NOMO-1 treated with dmso at 0.1 percent for 144 hours (cell line): ENCODE results near the gene MINPP1.

Experiments used
- DNase-seq: peaks from one replicate; lab custom pipeline; 2025; ENCODE audit not compliant: unreplicated experiment; lab: John Stamatoyannopoulos, UW

MINPP1 gene

GRCh38 chr10:87519582-87519981 is 14.9 kb downstream of the MINPP1 start:
- DNase-seq: no peak

- DNase-seq: no peak
Measured at GRCh38 chr10:87523731-87524130, 19.0 kb downstream of the MINPP1 start.

GRCh38 chr10:87524296-87524695 is 19.6 kb downstream of the MINPP1 start:
- DNase-seq: no peak

- DNase-seq: no peak
Measured at GRCh38 chr10:87531908-87532622, 27.4 kb downstream of the MINPP1 start.

- DNase-seq: no peak
Measured at GRCh38 chr10:87532696-87533095, 28.0 kb downstream of the MINPP1 start.

GRCh38 chr10:87534173-87534858 is 29.6 kb downstream of the MINPP1 start:
- DNase-seq: no peak

- DNase-seq: no peak
Measured at GRCh38 chr10:87538092-87539015, 33.7 kb downstream of the MINPP1 start.

- no peak for DNase-seq
Measured at GRCh38 chr10:87541114-87541513, 36.4 kb downstream of the MINPP1 start.

GRCh38 chr10:87544721-87545120 is 40.0 kb downstream of the MINPP1 start:
- DNase-seq: no peak

GRCh38 chr10:87545783-87546182 is 41.1 kb downstream of the MINPP1 start:
- no peak for DNase-seq

- peak; percentile 71 for DNase-seq
Measured at GRCh38 chr10:87546210-87546609, 41.5 kb downstream of the MINPP1 start.

- DNase-seq: no peak
Measured at GRCh38 chr10:87546971-87547413, 42.3 kb downstream of the MINPP1 start.

GRCh38 chr10:87547734-87548311 is 43.1 kb downstream of the MINPP1 start:
- DNase-seq: no peak

GRCh38 chr10:87550741-87551140 is 46.0 kb downstream of the MINPP1 start:
- no peak for DNase-seq

- DNase-seq: no peak
Measured at GRCh38 chr10:87551326-87551725, 46.6 kb downstream of the MINPP1 start.

GRCh38 chr10:87552248-87552929 is 47.7 kb downstream of the MINPP1 start:
- no peak for DNase-seq

GRCh38 chr10:87557409-87557808 is 52.7 kb downstream of the MINPP1 start:
- no peak for DNase-seq

GRCh38 chr10:87558333-87558732 is 53.6 kb downstream of the MINPP1 start:
- no peak for DNase-seq

GRCh38 chr10:87559392-87559791 is 54.7 kb downstream of the MINPP1 start:
- no peak for DNase-seq

- DNase-seq: no peak
Measured at GRCh38 chr10:87560495-87561129, 55.9 kb downstream of the MINPP1 start.
